ENCODE results near the gene SACS. TPM values are rescaled to one million over a fixed set of nuclear protein-coding genes. Genes with fewer than 3 reads are reported as not detected.

The SACS gene
- total RNA-seq, 1 experiment from 2014 or later, result 21.1 TPM

GRCh38 chr13:23375001-23375971, 58.2 kb downstream of the SACS start:
- ChIA-PET POLR2A (interaction anchor here (0.7 to 1.0 kb wide), 2 partner anchors 48 to 54 kb away, joined by 3 to 5 read pairs; no protein-coding TSS in a partner anchor), CTCF (interaction anchor here (0.6 kb wide), 2 partner anchors 79 to 523 kb away, joined by 3 read pairs; no protein-coding TSS in a partner anchor)

GRCh38 chr13:23372264-23372906, 61.1 kb downstream of the SACS start:
- intact Hi-C loops (cut with micrococcal nuclease), result no loop called here
- Mint-ChIP-seq H3K27ac (ENCODE audit: low read depth, unreplicated experiment) (no peak overlapping the region), H3K4me1 (ENCODE audit: insufficient read depth, unreplicated experiment) (peaks cover 17% of the 10 kb centered on the region), H3K36me3 (ENCODE audit: insufficient read depth, unreplicated experiment) (peaks cover 49% of the 10 kb centered on the region), H3K4me3 (ENCODE audit: unreplicated experiment) (no peak overlapping the region), H3K9me3 (ENCODE audit: unreplicated experiment) (no peaks in the 10 kb centered on the region), H3K27me3 (ENCODE audit: insufficient read depth, unreplicated experiment) (no peaks in the 10 kb centered on the region)
- no peak for TF ChIP-seq CTCF (IDR thresholded peaks at IDR 0.05; ENCODE audit: unreplicated experiment)
- DNase-seq (ENCODE audit: unreplicated experiment), result no peak
- no TSS peak for BruUV-seq (replicated peaks)
- ChIA-PET POLR2A (interaction anchor here (0.5 kb wide), 1 partner anchor 1374 kb away, joined by 4 read pairs; no protein-coding TSS in a partner anchor), CTCF (interaction anchor here (0.5 kb wide), 1 partner anchor 84 kb away, joined by 3 read pairs; no protein-coding TSS in a partner anchor)

More at GRCh38 chr13:23375001-23375971, 58.2 kb downstream of the SACS start:
- Mint-ChIP-seq H3K4me3 (ENCODE audit: unreplicated experiment) (peak overlapping the region; percentile 69), H3K36me3 (ENCODE audit: insufficient read depth, unreplicated experiment) (peaks cover 20% of the 10 kb centered on the region), H3K4me1 (ENCODE audit: insufficient read depth, unreplicated experiment) (peaks cover 40% of the 10 kb centered on the region), H3K27me3 (ENCODE audit: insufficient read depth, unreplicated experiment) (no peaks in the 10 kb centered on the region), H3K27ac (ENCODE audit: low read depth, unreplicated experiment) (no peak overlapping the region), H3K9me3 (ENCODE audit: unreplicated experiment) (no peaks in the 10 kb centered on the region)
- peak; percentile 91 for DNase-seq (ENCODE audit: unreplicated experiment)
- intact Hi-C loops (cut with micrococcal nuclease), result loop anchor here (5.0 kb wide), 1 partner anchor 512 kb away; the partner anchor contains the start of gene MIPEP
- BruUV-seq (replicated peaks), result no TSS peak
- no peak for TF ChIP-seq CTCF (IDR thresholded peaks at IDR 0.05; ENCODE audit: unreplicated experiment)

GRCh38 chr13:23367907-23368306, 65.6 kb downstream of the SACS start:
- DNase-seq (ENCODE audit: unreplicated experiment), result no peak
- no TSS peak for BruUV-seq (replicated peaks)
- Mint-ChIP-seq H3K36me3 (ENCODE audit: insufficient read depth, unreplicated experiment) (peaks cover 84% of the 10 kb centered on the region), H3K9me3 (ENCODE audit: unreplicated experiment) (no peaks in the 10 kb centered on the region), H3K27ac (ENCODE audit: low read depth, unreplicated experiment) (no peak overlapping the region), H3K27me3 (ENCODE audit: insufficient read depth, unreplicated experiment) (no peaks in the 10 kb centered on the region), H3K4me1 (ENCODE audit: insufficient read depth, unreplicated experiment) (peaks cover 6% of the 10 kb centered on the region), H3K4me3 (ENCODE audit: unreplicated experiment) (no peak overlapping the region)
- ChIA-PET POLR2A (no interaction called here), CTCF (interaction anchor here (0.5 to 1.2 kb wide), 3 partner anchors 23 to 522 kb away, joined by 3 to 4 read pairs (median 3); no protein-coding TSS in a partner anchor)
- intact Hi-C loops (cut with micrococcal nuclease), result no loop called here
- no peak for TF ChIP-seq CTCF (IDR thresholded peaks at IDR 0.05; ENCODE audit: unreplicated experiment)

GRCh38 chr13:23365652-23366051, 67.8 kb downstream of the SACS start:
- no peak overlapping the region for H3K4me3 Mint-ChIP-seq (ENCODE audit: unreplicated experiment)
- CTCF ChIA-PET, result no interaction called here
- intact Hi-C loops (cut with micrococcal nuclease), result no loop called here
- H3K27ac Mint-ChIP-seq (ENCODE audit: low read depth, unreplicated experiment), result no peak overlapping the region
- H3K4me1 Mint-ChIP-seq (ENCODE audit: insufficient read depth, unreplicated experiment), result no peaks in the 10 kb centered on the region
- H3K27me3 Mint-ChIP-seq (ENCODE audit: insufficient read depth, unreplicated experiment), result no peaks in the 10 kb centered on the region
- H3K36me3 Mint-ChIP-seq (ENCODE audit: insufficient read depth, unreplicated experiment), result peaks cover 94% of the 10 kb centered on the region
- H3K9me3 Mint-ChIP-seq (ENCODE audit: unreplicated experiment), result no peaks in the 10 kb centered on the region
- POLR2A ChIA-PET, result no interaction called here
- no peak for TF ChIP-seq CTCF (IDR thresholded peaks at IDR 0.05; ENCODE audit: unreplicated experiment)
- DNase-seq (ENCODE audit: unreplicated experiment), result no peak
- no TSS peak for BruUV-seq (replicated peaks)
